CD4-positive, alpha-beta T cell treated with Interleukin-15 for 4 hours (primary cell): ENCODE results near the gene PPL.
"Not testable (repeated sequence)": the region's sequence is repeated elsewhere in the genome, so short reads cannot be mapped to it uniquely, and the experiment has no call there.

Experiments
- DNase-seq: peaks from one replicate; pipeline ENCODE4 v3.0.0-alpha.2; 2020; ENCODE audit warnings: low spot score

PPL gene, protein sequence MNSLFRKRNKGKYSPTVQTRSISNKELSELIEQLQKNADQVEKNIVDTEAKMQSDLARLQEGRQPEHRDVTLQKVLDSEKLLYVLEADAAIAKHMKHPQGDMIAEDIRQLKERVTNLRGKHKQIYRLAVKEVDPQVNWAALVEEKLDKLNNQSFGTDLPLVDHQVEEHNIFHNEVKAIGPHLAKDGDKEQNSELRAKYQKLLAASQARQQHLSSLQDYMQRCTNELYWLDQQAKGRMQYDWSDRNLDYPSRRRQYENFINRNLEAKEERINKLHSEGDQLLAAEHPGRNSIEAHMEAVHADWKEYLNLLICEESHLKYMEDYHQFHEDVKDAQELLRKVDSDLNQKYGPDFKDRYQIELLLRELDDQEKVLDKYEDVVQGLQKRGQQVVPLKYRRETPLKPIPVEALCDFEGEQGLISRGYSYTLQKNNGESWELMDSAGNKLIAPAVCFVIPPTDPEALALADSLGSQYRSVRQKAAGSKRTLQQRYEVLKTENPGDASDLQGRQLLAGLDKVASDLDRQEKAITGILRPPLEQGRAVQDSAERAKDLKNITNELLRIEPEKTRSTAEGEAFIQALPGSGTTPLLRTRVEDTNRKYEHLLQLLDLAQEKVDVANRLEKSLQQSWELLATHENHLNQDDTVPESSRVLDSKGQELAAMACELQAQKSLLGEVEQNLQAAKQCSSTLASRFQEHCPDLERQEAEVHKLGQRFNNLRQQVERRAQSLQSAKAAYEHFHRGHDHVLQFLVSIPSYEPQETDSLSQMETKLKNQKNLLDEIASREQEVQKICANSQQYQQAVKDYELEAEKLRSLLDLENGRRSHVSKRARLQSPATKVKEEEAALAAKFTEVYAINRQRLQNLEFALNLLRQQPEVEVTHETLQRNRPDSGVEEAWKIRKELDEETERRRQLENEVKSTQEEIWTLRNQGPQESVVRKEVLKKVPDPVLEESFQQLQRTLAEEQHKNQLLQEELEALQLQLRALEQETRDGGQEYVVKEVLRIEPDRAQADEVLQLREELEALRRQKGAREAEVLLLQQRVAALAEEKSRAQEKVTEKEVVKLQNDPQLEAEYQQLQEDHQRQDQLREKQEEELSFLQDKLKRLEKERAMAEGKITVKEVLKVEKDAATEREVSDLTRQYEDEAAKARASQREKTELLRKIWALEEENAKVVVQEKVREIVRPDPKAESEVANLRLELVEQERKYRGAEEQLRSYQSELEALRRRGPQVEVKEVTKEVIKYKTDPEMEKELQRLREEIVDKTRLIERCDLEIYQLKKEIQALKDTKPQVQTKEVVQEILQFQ (N-terminal part only)

DNA sequence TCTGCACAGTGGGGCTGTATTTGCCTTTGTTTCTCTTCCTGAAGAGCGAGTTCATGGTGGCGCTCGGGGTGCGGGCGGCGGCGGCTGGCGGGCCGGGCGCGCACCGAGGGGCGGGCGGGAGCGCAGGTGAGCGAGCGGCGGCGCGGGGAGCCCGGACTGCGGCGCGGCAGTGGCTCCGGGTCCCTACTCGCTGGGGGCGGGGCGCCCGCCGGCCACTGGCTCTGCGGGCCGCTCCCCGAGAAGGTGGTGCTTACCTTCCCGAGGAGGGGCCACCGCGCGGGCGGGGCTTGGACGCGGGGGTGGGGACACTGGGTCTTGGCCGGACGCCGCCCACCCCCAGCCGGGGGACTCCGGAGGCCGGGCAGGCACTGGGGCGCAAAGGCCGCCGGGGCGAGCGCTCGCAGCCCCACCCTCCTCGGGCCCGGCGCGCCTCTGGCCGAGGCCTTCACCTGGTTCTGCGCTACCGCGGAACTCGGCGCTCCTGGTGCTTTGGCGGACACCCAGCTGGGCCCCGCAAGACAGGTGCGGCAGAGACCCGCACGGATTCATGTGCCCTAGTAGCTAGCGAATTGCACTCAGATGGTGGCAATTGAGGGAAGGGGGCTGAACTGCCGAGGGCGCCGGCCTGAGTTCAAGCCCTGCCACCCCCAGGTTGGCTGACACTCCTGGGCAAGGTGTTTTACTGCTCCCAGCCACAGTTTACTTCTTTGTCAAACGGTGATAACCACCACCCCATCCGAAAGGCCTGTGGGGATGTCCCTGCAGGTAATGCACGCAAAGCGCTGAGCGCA lies at the start of gene PPL:
Gene PPL (minus strand): TSS at position 158 of the 791 bp plus-strand sequence. CDS start 103 bp downstream, at position 55.
- no peak for DNase-seq

DNA sequence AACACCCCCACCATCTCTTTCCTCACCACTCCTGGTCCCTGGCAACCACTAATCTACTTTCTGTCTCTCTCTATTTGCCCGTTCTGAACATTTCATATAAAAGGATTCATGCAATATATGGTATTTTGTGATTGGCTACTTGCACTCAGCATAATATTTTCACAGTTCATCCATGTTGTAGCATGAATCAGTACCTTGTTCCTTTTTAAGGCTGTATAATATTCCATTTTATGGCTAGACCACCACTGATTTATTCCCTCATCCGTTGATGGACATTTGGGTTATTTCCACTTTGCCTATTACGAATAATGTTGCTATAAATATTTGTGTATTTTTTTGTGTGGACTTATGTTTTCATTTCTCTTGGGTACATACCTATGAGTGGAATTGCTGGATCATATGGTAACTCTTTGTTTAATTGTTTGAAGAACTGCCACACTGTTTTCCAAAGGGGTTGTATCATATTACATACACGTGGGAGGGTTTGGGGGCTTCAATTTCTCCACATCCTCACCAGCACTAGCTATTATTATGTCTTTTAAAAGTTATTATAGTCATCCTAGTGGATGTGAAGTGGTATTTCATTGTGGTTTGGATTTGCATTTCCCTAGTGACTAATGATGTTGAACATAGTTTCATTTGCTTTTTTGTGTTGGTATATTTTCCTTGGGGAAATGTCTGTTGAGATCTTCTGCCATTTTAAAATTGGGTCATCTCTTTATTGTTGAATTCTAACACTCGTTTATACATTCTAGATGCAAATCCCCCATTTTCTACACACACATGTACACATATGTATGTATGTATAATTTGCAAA lies 47.4 kb upstream of the PPL start:
- DNase-seq, result no peak

DNA sequence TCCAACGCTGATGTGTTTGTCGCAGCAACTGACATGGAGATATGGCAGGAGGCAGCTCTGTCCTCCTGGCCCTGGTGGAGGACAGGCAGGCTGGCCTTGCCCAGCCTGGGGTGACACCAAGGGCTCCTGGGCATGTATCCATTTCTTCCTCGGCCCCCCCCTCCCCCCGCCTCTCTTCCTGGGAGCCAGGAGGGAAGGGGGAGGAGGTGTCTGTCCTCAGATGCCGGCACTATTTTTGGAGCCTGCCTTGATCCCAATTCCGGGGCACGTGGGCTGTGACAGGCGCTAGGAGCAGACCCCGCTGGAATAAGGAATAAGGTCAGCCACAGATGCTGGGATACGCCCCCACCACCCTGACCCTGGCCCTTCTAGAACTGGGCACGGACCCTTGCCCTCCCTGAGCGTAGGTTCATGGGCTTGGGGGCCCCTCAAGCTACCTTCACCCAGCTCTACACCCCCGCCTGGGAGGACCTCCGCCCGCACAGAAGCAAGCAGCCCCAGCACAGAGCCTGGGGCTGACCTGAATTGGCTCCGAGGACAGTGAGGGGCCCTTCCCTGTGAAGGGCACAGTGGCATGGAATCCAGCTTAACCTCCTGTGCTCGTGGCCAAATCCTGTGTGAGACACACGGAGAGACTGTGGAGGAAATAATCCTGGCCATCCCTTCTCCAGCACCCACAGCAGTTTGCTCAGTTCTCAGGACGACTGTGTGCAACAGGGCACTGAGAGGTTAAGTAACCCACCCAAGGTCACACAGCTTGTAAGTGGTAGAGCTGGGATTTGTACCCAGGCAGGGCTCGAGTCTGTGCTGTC lies 45.3 kb upstream of the PPL start:
- no peak for DNase-seq

DNA sequence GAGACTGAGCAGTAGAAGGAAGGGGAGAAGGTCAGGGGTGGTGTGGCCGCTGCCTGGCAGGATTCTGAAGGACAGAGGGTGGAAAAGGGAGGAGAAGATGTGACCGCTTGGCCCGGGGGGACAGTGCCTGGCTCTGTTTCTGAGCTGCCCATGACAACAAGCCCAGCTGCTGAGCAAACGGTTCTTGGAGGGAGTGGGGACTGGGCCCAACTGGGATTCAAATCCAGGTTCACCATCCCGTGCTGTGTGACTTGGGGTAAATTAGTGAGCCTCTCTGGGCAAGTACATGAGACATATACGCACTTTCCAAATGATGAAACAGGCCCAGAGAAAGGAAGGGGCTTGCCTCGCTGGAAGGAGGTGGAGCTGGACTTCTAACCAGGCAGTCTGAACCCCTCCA lies 44.5 kb upstream of the PPL start:
- no peak for DNase-seq

DNA sequence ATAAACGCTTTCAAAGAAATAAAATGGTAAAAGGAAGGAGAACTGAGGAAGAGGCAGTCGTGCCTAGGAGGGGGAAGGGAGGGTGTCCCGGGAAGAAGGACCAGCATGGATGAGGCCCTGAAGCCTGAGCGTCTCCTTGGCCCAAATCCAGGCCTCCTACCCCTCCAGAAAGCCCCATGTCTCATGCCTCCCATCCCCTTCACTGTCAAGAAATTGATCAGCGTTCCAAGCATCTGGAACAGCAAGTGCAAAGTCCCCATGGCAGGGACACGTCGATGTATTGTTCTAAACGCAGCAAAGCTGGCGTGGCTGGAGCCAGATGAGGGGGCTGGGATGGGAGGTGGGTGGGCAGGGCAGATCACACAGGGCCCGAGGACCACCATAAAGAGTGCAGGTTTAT lies 43.7 kb upstream of the PPL start:
- no peak for DNase-seq

DNA sequence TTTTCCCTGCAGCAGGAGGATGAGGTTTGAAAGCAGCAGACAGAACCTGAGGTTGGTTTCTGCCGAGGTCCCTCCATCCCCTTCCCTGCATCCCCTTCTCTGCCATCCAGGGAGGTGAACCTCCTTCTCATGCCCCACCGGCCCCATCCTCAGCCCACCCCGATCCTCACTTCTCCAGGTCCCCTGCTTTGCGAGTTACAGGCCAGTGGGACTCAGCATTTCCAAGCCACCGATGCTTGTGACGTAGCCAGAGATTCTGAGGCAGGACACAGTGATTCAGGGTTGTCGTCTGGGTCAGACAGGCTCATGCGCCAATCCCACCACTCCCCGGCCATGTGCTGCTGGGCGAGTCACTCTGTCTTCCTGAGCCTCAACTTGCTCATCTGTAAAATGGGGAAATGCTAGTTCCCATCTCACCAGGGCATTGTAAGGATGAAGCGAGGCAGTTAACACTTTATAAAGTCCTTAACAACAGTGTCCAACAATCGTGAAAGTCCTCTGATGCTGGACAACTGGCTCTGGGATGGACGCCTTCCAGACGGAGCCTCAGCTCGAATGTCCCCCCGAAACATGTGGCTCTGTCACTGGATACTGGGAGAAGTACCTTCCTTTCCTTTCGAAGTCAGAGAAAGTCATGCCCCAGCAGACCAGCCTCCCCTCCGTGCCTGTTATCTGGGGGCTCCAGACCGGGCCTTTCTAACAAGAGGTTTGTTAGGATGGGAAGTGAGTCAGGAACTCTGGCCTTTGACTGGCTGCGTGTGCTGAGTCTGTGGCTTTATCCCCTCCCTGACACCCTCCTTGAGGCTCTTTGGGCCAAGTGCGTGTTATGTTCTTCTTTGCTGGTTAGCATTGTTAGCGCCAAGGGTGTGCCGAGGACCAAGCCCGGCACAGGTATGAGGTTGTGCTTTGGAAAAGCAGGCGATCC lies 43.0 kb upstream of the PPL start:
- no peak for DNase-seq

DNA sequence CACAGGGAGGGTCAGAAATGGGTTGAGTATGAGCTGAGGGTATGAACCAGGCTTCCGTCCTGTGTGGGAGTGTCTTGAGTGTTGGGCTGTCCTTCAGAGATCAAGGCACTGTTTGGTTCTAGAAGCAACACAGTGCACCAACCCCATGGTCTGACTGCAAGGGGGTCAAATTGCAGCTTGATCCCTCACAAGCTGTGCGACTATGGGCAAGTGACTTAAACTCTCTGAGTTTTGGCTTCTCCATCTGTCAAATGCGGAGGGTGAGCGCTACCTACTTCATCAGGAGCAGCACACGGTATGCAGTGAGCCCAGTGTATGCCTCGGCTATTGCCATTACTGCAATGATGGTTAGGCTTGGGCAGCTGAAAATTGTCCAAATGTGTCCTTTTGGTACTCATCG lies 42.2 kb upstream of the PPL start:
- DNase-seq, result no peak

DNA sequence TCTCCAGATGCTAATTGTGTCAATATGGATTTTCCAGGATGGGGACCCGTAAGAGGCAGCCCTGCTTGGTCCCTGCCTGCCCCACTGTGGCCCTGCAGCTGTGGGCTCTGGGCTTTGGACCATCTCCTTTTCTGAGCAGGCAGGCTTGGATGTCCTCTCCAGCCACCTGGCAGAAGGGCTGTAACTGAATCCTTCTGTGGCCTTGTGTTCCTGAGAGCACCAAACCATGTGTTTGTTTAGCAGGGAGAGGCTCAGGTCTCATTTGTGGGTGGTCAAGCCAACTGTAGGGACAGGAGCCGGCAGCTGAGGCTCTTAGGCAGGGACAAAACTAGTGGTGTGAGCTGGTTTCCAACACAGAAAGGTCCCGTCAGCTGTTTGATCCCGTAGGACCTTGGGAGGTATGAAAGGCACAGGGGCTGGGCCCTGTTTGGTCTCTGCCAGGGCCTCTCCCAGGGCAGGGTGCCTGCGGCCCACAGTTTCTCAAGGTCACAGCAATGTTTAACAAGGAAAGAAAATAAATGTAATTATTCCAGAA lies 39.7 kb upstream of the PPL start:
- DNase-seq, result no peak

DNA sequence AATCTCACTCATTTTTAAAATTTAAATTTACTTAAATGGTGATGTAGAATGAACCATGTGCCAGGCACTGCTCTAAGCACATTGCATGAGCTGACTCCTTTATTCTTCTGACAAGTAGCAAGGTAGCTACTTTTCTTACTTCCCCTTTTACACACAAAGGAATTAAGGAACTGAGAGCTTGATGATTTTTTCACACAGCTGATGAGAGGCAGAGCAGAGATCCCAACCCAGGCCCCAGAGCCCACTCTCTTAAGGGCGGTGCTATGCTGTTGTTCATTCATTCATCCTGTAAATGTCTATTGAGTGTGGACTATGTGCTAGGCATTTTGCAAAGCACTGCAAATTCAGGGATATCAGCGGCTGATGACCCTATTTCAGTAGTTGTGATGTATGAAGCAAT lies 39.1 kb upstream of the PPL start:
- no peak for DNase-seq

DNA sequence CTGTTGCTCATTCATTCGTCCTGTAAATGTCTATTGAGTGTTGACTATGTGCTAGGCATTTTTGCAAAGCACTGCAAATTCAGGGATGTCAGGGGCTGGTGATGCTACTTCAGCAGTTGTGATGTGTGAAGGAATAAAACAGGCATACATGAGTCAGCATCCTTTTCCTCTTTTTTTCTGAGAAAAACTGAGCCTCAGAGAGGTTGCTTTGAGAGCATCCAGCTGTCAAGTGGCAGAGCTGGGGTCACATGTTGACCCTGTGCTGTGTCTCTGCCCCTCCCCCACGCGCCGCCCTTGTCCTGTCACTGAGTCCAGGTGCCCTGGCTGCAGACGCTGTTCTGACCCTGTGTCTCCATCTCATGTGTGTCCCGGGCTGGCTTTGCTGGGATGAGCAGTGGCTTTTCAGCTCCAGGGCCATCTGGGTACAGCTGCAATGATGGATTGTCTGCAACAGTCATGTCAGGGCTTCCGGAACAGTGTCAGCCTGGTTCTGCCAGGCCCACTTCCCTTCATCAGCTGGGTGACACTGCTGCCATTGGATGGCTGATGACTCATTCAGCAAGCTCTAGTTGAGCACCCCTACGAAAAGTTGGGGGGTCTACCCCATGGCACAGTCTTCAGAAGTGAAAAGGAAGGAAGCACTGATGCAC lies 36.1 kb upstream of the PPL start:
- DNase-seq, result no peak

DNA sequence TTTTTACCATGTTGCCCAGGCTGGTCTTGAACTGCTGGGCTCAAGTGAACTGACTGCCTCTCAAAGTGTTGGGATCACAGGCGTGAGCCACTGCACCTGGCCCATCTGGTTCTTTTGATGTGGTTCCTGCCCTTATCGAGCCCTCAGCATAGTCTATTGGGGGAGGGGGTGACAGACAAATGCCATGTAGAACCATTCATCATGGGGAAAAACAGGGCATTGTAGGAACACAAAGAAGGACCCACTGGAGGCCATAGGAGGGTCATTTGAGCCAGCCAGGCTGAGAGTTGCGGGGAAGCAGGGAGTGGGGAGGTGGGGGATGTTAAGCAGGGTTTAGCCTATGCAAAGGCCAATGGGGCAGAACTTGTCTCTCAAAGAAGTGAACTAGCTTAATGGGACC lies 33.1 kb upstream of the PPL start:
- no peak for DNase-seq

DNA sequence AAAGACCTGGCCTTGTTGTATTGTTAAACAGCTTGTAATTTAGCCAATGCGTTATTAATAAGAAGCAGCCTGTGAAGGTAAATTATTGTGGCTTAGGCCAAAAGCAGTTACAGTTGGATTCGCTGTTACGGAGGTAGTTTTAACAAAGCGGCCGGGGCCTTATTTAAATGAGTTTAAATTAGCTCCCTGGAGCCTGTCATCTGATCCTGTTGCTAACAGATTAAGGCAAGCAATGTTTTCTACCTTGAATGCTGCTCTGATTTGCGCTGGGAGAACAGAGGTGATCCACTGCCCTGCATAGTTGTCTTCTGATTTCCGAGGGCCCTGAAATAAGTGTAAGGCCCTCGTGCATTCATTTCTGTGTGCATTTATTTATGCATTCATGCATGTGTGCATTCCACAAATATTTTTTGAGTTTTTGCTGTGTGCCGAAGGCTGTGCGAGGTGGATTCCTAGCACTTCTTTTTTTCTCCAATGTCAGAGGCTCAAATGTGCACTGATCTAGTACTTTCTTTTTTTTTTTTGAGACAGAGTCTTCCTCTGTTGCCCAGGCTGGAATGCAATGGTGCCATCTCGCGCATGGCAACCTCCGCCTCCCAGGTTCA lies 32.0 kb upstream of the PPL start:
- no peak for DNase-seq

DNA sequence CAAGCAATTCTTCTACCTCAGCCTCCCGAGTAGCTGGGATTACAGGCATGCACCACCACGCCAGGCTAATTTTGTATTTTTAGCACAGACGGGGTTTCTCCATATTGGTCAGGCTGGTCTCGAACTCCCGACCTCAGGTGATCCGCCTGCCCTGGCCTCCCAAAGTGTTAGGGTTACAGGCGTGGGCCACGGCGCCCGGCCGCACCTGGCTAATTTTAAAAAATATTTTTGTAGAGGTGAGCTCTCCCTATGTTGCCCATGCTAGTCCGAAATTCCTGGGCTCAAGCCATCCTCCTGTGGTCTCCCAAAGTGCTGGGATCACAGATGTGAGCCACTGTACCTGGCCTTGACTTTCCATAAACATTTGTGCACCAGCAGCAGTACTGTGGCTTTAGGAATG lies 31.3 kb upstream of the PPL start:
- DNase-seq, result not testable (repeated sequence)

DNA sequence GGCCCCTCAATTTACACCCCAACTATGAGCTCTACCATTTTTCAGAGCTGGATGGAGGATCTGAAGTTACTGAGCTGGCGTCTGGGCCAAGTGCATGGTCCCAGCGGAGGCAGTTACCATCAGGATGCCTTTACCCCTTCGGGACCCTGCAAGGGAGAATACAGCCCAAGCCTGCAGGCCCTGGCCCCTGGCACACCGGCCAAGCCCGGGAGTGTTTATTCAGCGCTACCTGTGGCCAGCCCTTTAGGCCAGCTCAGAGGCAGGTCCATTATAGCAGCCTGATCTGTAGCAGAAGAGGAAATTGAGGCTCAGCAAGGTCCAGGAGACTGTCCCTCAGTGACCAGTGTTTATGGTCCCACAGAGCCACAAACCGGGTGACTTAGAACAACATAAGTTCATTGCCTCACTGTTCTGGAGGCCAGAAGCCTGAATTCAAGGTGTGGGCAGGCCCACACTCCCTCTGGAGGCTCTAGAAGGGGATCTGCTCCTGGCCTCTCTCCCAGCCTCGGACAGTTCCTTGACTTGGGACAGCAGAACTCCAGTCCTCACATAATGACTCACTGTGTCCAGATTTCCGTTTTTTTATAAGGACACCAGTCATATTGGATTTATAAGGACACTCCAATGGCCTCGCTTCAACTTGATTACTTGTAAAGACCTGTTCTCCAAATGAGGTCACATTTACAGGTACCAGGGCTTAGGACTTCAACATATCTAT lies 29.9 kb upstream of the PPL start:
- no peak for DNase-seq

DNA sequence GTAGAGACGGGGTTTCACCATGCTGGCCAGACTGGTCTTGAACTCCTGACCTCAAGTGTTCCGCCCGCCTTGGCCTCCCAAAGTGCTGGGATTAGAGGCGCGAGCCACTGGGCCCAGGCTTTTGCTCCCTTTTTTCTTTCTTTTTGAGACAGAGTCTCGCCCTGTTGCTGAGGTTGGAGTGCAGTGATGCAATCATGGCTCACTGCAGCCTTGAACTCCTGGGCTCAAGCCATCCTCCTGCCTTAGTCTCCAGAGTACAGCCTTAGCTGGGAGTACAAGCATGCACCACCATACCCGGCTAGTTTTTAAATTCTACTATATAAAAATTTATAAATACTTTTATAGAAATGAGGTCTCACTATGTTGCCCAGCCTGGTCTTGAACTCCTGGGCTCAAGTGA lies 26.6 kb upstream of the PPL start:
- not testable (repeated sequence) for DNase-seq

DNA sequence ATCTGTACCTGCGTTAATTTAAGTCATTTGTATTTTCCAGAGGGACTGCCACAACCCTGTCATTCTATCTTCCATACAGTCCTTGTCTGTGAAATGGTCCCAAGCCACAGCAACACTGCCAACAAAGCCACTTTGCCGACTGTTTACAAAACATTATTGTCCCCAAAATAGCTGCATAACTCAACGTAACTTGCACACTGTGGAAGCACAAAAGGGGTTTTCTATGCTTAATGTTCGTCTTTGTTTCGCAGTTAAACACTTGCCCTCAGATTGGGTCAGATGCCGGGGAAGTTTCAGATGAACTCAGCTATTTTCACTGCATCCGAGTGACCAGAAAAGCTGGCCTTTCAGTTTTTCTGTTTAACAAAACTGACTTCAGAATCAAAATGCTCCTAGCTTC lies 25.8 kb upstream of the PPL start:
- no peak for DNase-seq

DNA sequence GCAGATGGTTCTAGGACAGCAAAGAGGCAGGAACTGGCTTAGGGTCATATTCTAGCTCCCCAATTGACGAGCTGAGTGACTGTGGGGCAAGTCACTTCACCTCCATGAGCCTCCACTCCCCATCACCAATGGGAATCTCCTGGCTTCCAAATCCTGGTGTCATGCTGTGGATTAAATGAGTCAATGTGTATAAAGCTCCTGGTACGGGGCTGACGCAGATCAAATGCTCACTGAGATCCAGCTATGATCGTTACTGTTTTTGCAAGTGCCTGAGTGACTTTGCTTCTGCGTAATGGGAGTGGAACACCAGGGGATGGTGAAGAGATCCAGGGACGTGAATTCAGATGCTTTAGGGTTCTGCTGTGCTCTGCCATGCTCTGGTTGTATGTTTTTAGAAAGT lies 23.6 kb upstream of the PPL start:
- no peak for DNase-seq
